Liver (tissue), 3 donors: ENCODE results near the gene ABCG5.

Experiments
- RXRA ChIP-seq, 2 donors: IDR thresholded peaks; 2 replicates each; pipeline ENCODE4 v1.6.1; 2017 to 2018; ENCODE audit warnings: antibody characterized with exemption in 2 of 2, mild to moderate bottlenecking in 1 of 2
- TF ChIP-seq, protein P1 (sequence below): fragments of 150-350 bp; IDR thresholded peaks from 2 replicates; pipeline ENCODE4 v1.5.1; 2017; ENCODE audit warnings: improper control_type of control experiment, low read depth, low read length; ENCODE audit not compliant: missing input control
- donor health status: healthy.
- donor health status: healthy.

- TF ChIP-seq, protein P1, sequence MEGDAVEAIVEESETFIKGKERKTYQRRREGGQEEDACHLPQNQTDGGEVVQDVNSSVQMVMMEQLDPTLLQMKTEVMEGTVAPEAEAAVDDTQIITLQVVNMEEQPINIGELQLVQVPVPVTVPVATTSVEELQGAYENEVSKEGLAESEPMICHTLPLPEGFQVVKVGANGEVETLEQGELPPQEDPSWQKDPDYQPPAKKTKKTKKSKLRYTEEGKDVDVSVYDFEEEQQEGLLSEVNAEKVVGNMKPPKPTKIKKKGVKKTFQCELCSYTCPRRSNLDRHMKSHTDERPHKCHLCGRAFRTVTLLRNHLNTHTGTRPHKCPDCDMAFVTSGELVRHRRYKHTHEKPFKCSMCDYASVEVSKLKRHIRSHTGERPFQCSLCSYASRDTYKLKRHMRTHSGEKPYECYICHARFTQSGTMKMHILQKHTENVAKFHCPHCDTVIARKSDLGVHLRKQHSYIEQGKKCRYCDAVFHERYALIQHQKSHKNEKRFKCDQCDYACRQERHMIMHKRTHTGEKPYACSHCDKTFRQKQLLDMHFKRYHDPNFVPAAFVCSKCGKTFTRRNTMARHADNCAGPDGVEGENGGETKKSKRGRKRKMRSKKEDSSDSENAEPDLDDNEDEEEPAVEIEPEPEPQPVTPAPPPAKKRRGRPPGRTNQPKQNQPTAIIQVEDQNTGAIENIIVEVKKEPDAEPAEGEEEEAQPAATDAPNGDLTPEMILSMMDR = peak; percentile 86
- peak; percentile 38 to 70 for TF ChIP-seq RXRA (IDR thresholded peaks at IDR 0.05)
Measured at GRCh38 chr2:43877782-43878464, 39.3 kb upstream of the ABCG5 start.
